ENCODE measurements around the gene ARPIN. TPM values are rescaled to one million over a fixed set of nuclear protein-coding genes. Genes with fewer than 3 reads are reported as not detected.
"Not testable (repeated sequence)": the region's sequence is repeated elsewhere in the genome, so short reads cannot be mapped to it uniquely, and the experiment has no call there.

ARPIN gene
- total RNA-seq, 4 donors from 2014 or later, result 21.4 to 26.5 (median 24.1) TPM

DNA sequence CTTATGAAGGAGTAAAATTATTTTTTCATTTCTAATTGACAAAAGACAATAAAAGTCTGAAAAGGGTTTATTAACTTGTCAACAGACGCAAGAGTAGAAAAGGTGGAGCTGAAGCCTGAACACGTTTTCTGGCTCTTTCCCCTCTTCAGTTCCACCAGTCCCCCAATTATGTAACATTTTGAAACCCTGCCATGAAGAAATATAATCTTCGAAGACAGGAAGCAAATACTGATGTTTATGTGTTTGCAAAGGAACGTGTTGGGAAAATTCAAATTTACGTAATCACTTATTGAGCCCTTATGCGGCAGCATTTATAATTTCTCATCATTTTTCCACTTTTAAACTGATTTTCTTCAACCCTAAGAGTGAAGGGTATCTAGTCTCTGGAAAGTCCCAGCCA, 19.7 kb downstream of the ARPIN start:
- TF ChIP-seq, protein P1, sequence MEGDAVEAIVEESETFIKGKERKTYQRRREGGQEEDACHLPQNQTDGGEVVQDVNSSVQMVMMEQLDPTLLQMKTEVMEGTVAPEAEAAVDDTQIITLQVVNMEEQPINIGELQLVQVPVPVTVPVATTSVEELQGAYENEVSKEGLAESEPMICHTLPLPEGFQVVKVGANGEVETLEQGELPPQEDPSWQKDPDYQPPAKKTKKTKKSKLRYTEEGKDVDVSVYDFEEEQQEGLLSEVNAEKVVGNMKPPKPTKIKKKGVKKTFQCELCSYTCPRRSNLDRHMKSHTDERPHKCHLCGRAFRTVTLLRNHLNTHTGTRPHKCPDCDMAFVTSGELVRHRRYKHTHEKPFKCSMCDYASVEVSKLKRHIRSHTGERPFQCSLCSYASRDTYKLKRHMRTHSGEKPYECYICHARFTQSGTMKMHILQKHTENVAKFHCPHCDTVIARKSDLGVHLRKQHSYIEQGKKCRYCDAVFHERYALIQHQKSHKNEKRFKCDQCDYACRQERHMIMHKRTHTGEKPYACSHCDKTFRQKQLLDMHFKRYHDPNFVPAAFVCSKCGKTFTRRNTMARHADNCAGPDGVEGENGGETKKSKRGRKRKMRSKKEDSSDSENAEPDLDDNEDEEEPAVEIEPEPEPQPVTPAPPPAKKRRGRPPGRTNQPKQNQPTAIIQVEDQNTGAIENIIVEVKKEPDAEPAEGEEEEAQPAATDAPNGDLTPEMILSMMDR (IDR thresholded peaks at IDR 0.05), result no peak
- TF ChIP-seq POLR2A (IDR thresholded peaks at IDR 0.05), result no peak

GRCh38 chr15:89888214-89888804, 24.4 kb downstream of the ARPIN start:
- intact Hi-C loops (cut with DNase I), result no loop called here
- Histone ChIP-seq H3K27ac (no peak overlapping the region), H3K36me3 (peaks cover 31 to 36% of the 10 kb centered on the region in 2 donors), H3K27me3 (no peaks in the 10 kb centered on the region), H3K4me3 (replicated peaks in 1 of 3) (no peak overlapping the region), H3K4me1 (peaks cover 0 to 9% of the 10 kb centered on the region in 2 donors), H3K9me3 (no peaks in the 10 kb centered on the region)
- DNase-seq, result no peak
- no peak for TF ChIP-seq POLR2A (IDR thresholded peaks at IDR 0.05)
- TF ChIP-seq, protein P1 (IDR thresholded peaks at IDR 0.05), result peak in 2 of 6 experiments; percentile 16 to 27
- 57 to 58% methylated on average over 4 of the region's 4 CpGs for WGBS, 2 donors

More for the DNA sequence above, 19.7 kb downstream of the ARPIN start:
- 35 to 40% methylated on average over 6 of the region's 6 CpGs for WGBS, 2 donors
- peaks cover 7% of the 10 kb centered on the region in 2 donors for H3K36me3 ChIP-seq
- intact Hi-C loops (cut with DNase I), result no loop called here
- H3K9me3 ChIP-seq, result no peaks in the 10 kb centered on the region
- peaks cover 0 to 14% of the 10 kb centered on the region in 2 donors for H3K4me1 ChIP-seq
- H3K4me3 ChIP-seq (replicated peaks in 1 of 3), result peak overlapping the region; percentile 32 to 72 (median 64)
- peak overlapping the region in 2 of 3 donors; percentile 70 to 88 for H3K27ac ChIP-seq
- no peaks in the 10 kb centered on the region for H3K27me3 ChIP-seq
- no peak for DNase-seq

DNA sequence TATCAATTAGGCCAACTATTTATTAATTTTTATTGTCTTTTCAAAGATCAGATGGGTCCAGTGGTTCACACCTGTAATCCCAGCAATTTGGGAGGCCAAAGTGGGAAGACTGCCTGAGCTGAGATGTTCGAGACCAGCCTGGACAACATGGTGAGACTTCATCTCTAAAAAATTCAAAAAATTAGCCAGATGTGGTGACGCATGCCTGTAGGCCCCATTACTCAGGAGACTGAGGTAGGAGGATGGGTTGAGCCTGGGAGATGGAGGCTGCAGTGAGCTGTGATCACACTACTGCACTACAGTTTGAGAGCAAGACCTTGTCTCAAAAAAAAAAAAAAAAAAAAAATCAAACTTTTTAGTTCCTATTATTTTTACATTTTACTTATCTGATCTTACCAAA, 27.1 kb downstream of the ARPIN start:
- H3K27me3 ChIP-seq, result no peaks in the 10 kb centered on the region
- TF ChIP-seq, protein P1 (IDR thresholded peaks at IDR 0.05), result no peak
- TF ChIP-seq POLR2A (IDR thresholded peaks at IDR 0.05), result no peak
- no peaks in the 10 kb centered on the region for H3K4me1 ChIP-seq
- H3K4me3 ChIP-seq (replicated peaks in 1 of 3), result no peak overlapping the region
- intact Hi-C loops (cut with DNase I), result no loop called here
- no peak for DNase-seq
- H3K36me3 ChIP-seq, result peaks cover 31 to 43% of the 10 kb centered on the region in 2 donors
- no peaks in the 10 kb centered on the region for H3K9me3 ChIP-seq
- H3K27ac ChIP-seq, result no peak overlapping the region
- WGBS, 2 donors, result 91 to 97% methylated on average over 2 of the region's 2 CpGs

- H3K27me3 ChIP-seq; H3K27ac ChIP-seq; H3K4me1 ChIP-seq; H3K9me3 ChIP-seq; DNase-seq; intact Hi-C loops (cut with DNase I); H3K4me3 ChIP-seq (replicated peaks in 1 of 3): not testable (repeated sequence)
- peaks cover 31 to 43% of the 10 kb centered on the region in 2 donors for H3K36me3 ChIP-seq
- WGBS, 2 donors, result 63 to 66% methylated on average over 3 of the region's 3 CpGs
Observed at GRCh38 chr15:89885179-89885578, 27.6 kb downstream of the ARPIN start.

- no peak for TF ChIP-seq POLR2A (IDR thresholded peaks at IDR 0.05)
- TF ChIP-seq, protein P1 (IDR thresholded peaks at IDR 0.05), result no peak
- Histone ChIP-seq H3K36me3 (peaks cover 29 to 39% of the 10 kb centered on the region in 2 donors), H3K9me3 (no peaks in the 10 kb centered on the region), H3K27ac (no peak overlapping the region), H3K4me1 (no peaks in the 10 kb centered on the region), H3K27me3 (no peaks in the 10 kb centered on the region), H3K4me3 (replicated peaks in 1 of 3) (no peak overlapping the region)
- 100% methylated on average over 1 of the region's 1 CpG for WGBS, 2 donors
- no peak for DNase-seq
- intact Hi-C loops (cut with DNase I), result no loop called here
Observed at GRCh38 chr15:89883518-89883917, 29.2 kb downstream of the ARPIN start.

Measured in thyroid gland (tissue), 4 donors.